CD4-positive, alpha-beta T cell treated with Interferon alpha-2 for 1 hour (primary cell): Measurements from ENCODE around the gene CPXM1.
A peak's percentile ranks its signal among the peaks of the same experiment; 100 is the strongest.
"Not testable (repeated sequence)": the region's sequence is repeated elsewhere in the genome, so short reads cannot be mapped to it uniquely, and the experiment has no call there.

Experiments used
- DNase-seq, 2 donors: peaks; one replicate each; pipeline ENCODE4 v3.0.0-alpha.2; 2020 to 2022

Gene CPXM1

GRCh38 chr20:2800521-2801285 lies at the start of gene CPXM1:
Gene CPXM1 (minus strand): TSS chr20:2800627. CDS start chr20:2800572, 55 bp downstream.
- peak in 1 of 2 donors; percentile 9 for DNase-seq

GRCh38 chr20:2849529-2849928 lies 49.1 kb upstream of the CPXM1 start:
- no peak for DNase-seq

- DNase-seq = no peak
These were observed 47.4 kb upstream of the CPXM1 start for GRCh38 chr20:2847802-2848201.

GRCh38 chr20:2846698-2847097 lies 46.3 kb upstream of the CPXM1 start:
- DNase-seq = no peak

GRCh38 chr20:2845607-2846006 lies 45.2 kb upstream of the CPXM1 start:
- no peak for DNase-seq

GRCh38 chr20:2840967-2841531 lies 40.6 kb upstream of the CPXM1 start:
- peak in 1 of 2 donors; percentile 38 for DNase-seq

GRCh38 chr20:2840138-2840966 lies 39.9 kb upstream of the CPXM1 start, which contains the start of the genes PCED1A and VPS16:
Gene PCED1A (minus strand): TSS chr20:2840655. CDS start chr20:2839912, 743 bp downstream.
Gene VPS16 (plus strand): TSS chr20:2840745. CDS start chr20:2840775, 30 bp downstream.
- DNase-seq = peak; percentile 85 to 90

GRCh38 chr20:2839732-2840137 lies 39.3 kb upstream of the CPXM1 start:
- no peak for DNase-seq

GRCh38 chr20:2838847-2839671 lies 38.6 kb upstream of the CPXM1 start:
- no peak for DNase-seq

- no peak for DNase-seq
These were observed 37.9 kb upstream of the CPXM1 start for GRCh38 chr20:2838170-2838797.

GRCh38 chr20:2837221-2837960 lies 37.0 kb upstream of the CPXM1 start:
- no peak for DNase-seq

- DNase-seq = no peak
These were observed 35.6 kb upstream of the CPXM1 start for GRCh38 chr20:2836035-2836434.

- DNase-seq = no peak
These were observed 34.9 kb upstream of the CPXM1 start for GRCh38 chr20:2835331-2835796.

GRCh38 chr20:2834401-2835110 lies 34.1 kb upstream of the CPXM1 start:
- DNase-seq = no peak

- DNase-seq = no peak
These were observed 33.3 kb upstream of the CPXM1 start for GRCh38 chr20:2833761-2834160.

- DNase-seq = not testable (repeated sequence)
These were observed 30.8 kb upstream of the CPXM1 start for GRCh38 chr20:2831206-2831605.

GRCh38 chr20:2829376-2829775 lies 28.9 kb upstream of the CPXM1 start:
- no peak for DNase-seq

- no peak for DNase-seq
These were observed 26.2 kb upstream of the CPXM1 start for GRCh38 chr20:2826655-2827054.

- DNase-seq = no peak
These were observed 25.3 kb upstream of the CPXM1 start for GRCh38 chr20:2825761-2826160.

GRCh38 chr20:2822073-2822472 lies 21.6 kb upstream of the CPXM1 start:
- DNase-seq = peak; percentile 40 to 68
